ENCODE data around the gene INVS. TPM values are rescaled to one million over a fixed set of nuclear protein-coding genes. Genes with fewer than 3 reads are reported as not detected.
"Not testable (repeated sequence)": the region's sequence is repeated elsewhere in the genome, so short reads cannot be mapped to it uniquely, and the experiment has no call there.

Gene INVS
- total RNA-seq, 1 donor from 2014 or later = 28.1 TPM

GRCh38 chr9:100145167-100145934 is 46.3 kb downstream of the INVS start:
- not testable (repeated sequence) for H3K36me3 Mint-ChIP-seq (ENCODE audit: insufficient read depth); H3K27ac Mint-ChIP-seq; H3K4me1 Mint-ChIP-seq (ENCODE audit: low read depth); H3K4me3 Mint-ChIP-seq (ENCODE audit: low read depth); DNase-seq (ENCODE audit: low spot score, unreplicated experiment); H3K9me3 Mint-ChIP-seq (ENCODE audit: low read depth)
- H3K27me3 Mint-ChIP-seq = peaks cover 20% of the 10 kb centered on the region

GRCh38 chr9:100145976-100146375 is 46.9 kb downstream of the INVS start:
- H3K27me3 Mint-ChIP-seq = peaks cover 20% of the 10 kb centered on the region
- H3K9me3 Mint-ChIP-seq (ENCODE audit: low read depth); H3K4me1 Mint-ChIP-seq (ENCODE audit: low read depth); H3K36me3 Mint-ChIP-seq (ENCODE audit: insufficient read depth); H3K27ac Mint-ChIP-seq; DNase-seq (ENCODE audit: low spot score, unreplicated experiment); H3K4me3 Mint-ChIP-seq (ENCODE audit: low read depth): not testable (repeated sequence)

DNA sequence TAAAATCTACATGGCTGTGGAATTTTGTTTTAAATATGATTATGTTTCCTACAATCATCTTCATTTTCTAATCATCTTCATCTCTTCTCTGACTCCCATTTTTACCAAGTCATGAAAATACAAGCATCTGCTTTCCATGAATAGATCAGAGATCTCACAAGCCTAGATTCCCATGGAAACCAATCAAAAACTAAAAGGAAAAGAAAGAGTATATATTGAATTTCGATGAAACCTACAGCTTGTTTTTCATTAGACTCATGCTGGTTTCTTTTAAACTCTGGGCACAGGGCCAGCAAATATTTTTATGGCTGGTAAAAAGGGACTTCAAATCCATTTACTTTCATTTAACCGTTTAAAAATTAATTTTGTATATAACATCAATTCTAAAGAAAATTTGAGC is 51.2 kb downstream of the INVS start:
- H3K4me1 Mint-ChIP-seq (ENCODE audit: low read depth) = no peaks in the 10 kb centered on the region
- no peaks in the 10 kb centered on the region for H3K9me3 Mint-ChIP-seq (ENCODE audit: low read depth)
- DNase-seq (ENCODE audit: low spot score, unreplicated experiment) = no peak
- H3K4me3 Mint-ChIP-seq (ENCODE audit: low read depth) = no peak overlapping the region
- no peak overlapping the region for H3K27ac Mint-ChIP-seq
- no peak for TF ChIP-seq CTCF (IDR thresholded peaks at IDR 0.05; ENCODE audit: unreplicated experiment)
- H3K27me3 Mint-ChIP-seq = peaks cover 7% of the 10 kb centered on the region
- H3K36me3 Mint-ChIP-seq (ENCODE audit: insufficient read depth) = no peaks in the 10 kb centered on the region

DNA sequence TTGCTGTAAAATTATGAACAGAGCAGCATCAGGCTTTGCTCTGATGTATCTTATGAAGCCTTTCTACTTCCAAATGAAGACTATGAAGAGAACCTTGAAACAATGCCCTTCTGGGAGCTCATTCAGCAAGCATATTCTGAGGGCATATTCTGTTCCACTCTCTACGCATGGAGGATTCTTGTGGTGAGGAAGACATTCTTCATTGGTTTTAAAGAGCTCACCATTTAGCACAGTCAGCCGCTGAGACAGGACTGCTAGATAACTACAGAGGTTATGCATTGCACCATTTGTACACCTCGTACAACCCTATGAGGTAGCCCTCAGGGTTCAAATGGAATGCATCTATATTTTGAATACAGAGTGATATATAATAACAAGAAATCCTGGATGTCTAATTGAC is 61.0 kb downstream of the INVS start:
- Mint-ChIP-seq H3K36me3 (ENCODE audit: insufficient read depth) (peaks cover 13% of the 10 kb centered on the region), H3K4me3 (ENCODE audit: low read depth) (no peak overlapping the region), H3K27me3 (no peaks in the 10 kb centered on the region), H3K4me1 (ENCODE audit: low read depth) (no peaks in the 10 kb centered on the region), H3K27ac (no peak overlapping the region), H3K9me3 (ENCODE audit: low read depth) (no peaks in the 10 kb centered on the region)
- TF ChIP-seq CTCF (IDR thresholded peaks at IDR 0.05; ENCODE audit: unreplicated experiment) = no peak
- no peak for DNase-seq (ENCODE audit: low spot score, unreplicated experiment)

DNA sequence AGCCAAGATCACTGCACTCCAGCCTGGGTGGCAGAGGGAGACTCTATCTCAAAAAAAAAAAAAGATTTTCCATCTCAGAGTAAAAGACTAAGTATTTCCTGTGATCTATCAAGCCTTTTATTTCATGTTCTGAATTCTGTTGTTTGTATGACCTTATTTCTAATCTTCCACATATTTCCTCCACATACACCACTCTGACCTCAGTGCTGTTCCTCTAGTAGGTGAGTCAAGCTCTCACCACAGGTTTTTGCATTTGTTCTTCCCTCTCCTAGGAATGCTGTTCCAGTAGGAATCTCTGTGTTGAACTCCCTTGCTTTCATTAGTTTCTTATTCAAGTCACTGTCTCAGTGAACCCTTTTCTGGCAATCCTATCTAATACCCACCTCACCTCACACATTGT is 68.1 kb downstream of the INVS start:
- TF ChIP-seq CTCF (IDR thresholded peaks at IDR 0.05; ENCODE audit: unreplicated experiment) = no peak
- H3K36me3 Mint-ChIP-seq (ENCODE audit: insufficient read depth) = peaks cover 4% of the 10 kb centered on the region
- H3K27me3 Mint-ChIP-seq = peaks cover 19% of the 10 kb centered on the region
- H3K9me3 Mint-ChIP-seq (ENCODE audit: low read depth) = peaks cover 1% of the 10 kb centered on the region
- peaks cover 8% of the 10 kb centered on the region for H3K4me1 Mint-ChIP-seq (ENCODE audit: low read depth)
- H3K4me3 Mint-ChIP-seq (ENCODE audit: low read depth) = no peak overlapping the region
- no peak for DNase-seq (ENCODE audit: low spot score, unreplicated experiment)
- no peak overlapping the region for H3K27ac Mint-ChIP-seq

DNA sequence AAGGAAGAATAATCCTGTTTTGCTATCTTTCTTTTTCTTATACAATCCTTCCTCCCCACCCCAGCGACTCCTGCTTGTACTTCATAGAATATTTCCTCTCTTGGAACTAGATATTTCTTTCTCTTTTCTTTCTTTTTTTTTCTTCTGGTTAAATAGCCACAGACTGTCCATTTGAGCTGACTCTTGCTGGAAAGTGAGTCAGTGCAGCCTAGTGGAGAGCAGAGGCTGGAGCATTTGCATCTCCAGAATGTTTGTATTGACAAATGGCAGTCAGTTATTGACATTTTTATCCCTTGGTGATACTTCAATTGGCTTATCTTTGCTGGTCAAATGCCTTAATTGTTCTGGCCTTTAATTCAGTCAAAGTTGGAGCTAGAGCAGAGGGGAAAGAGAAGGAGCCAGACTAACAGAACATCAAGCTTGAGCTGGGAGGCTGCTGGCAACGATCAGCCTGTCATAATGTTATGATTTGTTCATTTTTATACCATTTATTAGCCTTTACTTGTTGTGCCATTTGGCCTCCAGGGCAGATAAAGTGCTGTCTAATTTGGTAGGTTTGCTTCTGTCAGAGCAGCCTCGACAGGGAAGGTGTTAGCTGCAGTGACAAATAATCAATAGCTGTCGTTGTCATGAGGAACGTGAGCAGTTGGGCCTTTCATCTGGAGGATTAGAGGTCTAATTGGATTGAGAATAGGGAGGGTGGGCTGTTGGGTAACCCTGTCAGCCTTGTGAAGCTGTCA is 69.0 kb downstream of the INVS start:
- no peak overlapping the region for H3K27ac Mint-ChIP-seq
- H3K36me3 Mint-ChIP-seq (ENCODE audit: insufficient read depth) = peaks cover 13% of the 10 kb centered on the region
- no peak for TF ChIP-seq CTCF (IDR thresholded peaks at IDR 0.05; ENCODE audit: unreplicated experiment)
- H3K4me3 Mint-ChIP-seq (ENCODE audit: low read depth) = no peak overlapping the region
- peaks cover 10% of the 10 kb centered on the region for H3K9me3 Mint-ChIP-seq (ENCODE audit: low read depth)
- no peak for DNase-seq (ENCODE audit: low spot score, unreplicated experiment)
- H3K27me3 Mint-ChIP-seq = peaks cover 19% of the 10 kb centered on the region
- peaks cover 8% of the 10 kb centered on the region for H3K4me1 Mint-ChIP-seq (ENCODE audit: low read depth)
